CD4-positive, alpha-beta memory T cell (primary cell): ENCODE measurements around the gene KRTAP5-2. TPM values are rescaled to one million over a fixed set of nuclear protein-coding genes. Genes with fewer than 3 reads are reported as not detected.
A peak's percentile ranks its signal among the peaks of the same experiment; 100 is the strongest.
"Not testable (repeated sequence)": the region's sequence is repeated elsewhere in the genome, so short reads cannot be mapped to it uniquely, and the experiment has no call there.

Experiments
- CTCF ChIA-PET: fragments of 350-600 bp; sonication (Branson Sonifier 250); formaldehyde crosslinking; loops from one replicate; lab custom pipeline; 2021; ENCODE audit warnings: inconsistent platforms; ENCODE audit not compliant: partially characterized antibody; lab: Charles Lee
- POLR2A ChIA-PET: fragments of 350-600 bp; sonication (Branson Sonifier 250); formaldehyde crosslinking; loops from one replicate; lab custom pipeline; 2021; ENCODE audit not compliant: partially characterized antibody; lab: Charles Lee
- DNase-seq, 5 donors: peaks; one replicate each; pipeline versions ENCODE4 v3.0.0 to v3.0.0-alpha.2; 2020 to 2022; ENCODE audit warnings: mixed read lengths in 1 of 5
- H3K27ac ChIP-seq: one replicate; pipeline ENCODE4 v1.7.0; 2013; ENCODE audit warnings: low read depth, low read length
- H3K27me3 ChIP-seq: 2 replicates; pipeline ENCODE4 v1.7.0; 2013; ENCODE audit warnings: mild to moderate bottlenecking, low read length, moderate library complexity; ENCODE audit not compliant: insufficient read depth
- H3K36me3 ChIP-seq: 2 replicates; pipeline ENCODE4 v1.7.0; 2013; ENCODE audit warnings: mild to moderate bottlenecking, low read length, moderate library complexity; ENCODE audit not compliant: insufficient read depth
- H3K4me1 ChIP-seq: 2 replicates; pipeline ENCODE4 v1.7.0; 2013; ENCODE audit warnings: mild to moderate bottlenecking, low read length, moderate library complexity; ENCODE audit not compliant: insufficient read depth
- H3K4me3 ChIP-seq, 2 donors: one replicate each; pipeline ENCODE4 v1.7.0; 2013; ENCODE audit warnings: low read length in 2 of 2, mild to moderate bottlenecking in 1 of 2
- H3K9me3 ChIP-seq, 2 donors: one replicate each; pipeline ENCODE4 v1.7.0; 2013; ENCODE audit warnings: low read length in 2 of 2, control low read depth in 1 of 2; ENCODE audit not compliant: control insufficient read depth in 1 of 2
- H3K27ac Mint-ChIP-seq, 7 donors: one replicate each; pipeline ENCODE4 v1.8.0; 2020 to 2021; ENCODE audit warnings: mixed read lengths in 7 of 7, mild to moderate bottlenecking in 6 of 7, inconsistent platforms in 3 of 7, moderate library complexity in 3 of 7
- H3K27me3 Mint-ChIP-seq, 2 donors: one replicate each; pipeline ENCODE4 v1.8.0; 2020 to 2021; ENCODE audit warnings: mixed read lengths in 2 of 2
- H3K36me3 Mint-ChIP-seq, 2 donors: one replicate each; pipeline ENCODE4 v1.8.0; 2020 to 2021; ENCODE audit warnings: mixed read lengths in 2 of 2, inconsistent platforms in 1 of 2, mild to moderate bottlenecking in 1 of 2
- H3K4me1 Mint-ChIP-seq, 4 donors: one replicate each; pipeline ENCODE4 v1.8.0; 2020 to 2021; ENCODE audit warnings: mixed read lengths in 4 of 4, mild to moderate bottlenecking in 1 of 4
- H3K4me3 Mint-ChIP-seq, 8 donors: one replicate each; pipeline ENCODE4 v1.8.0; 2020 to 2021; ENCODE audit warnings: mixed read lengths in 8 of 8, mild to moderate bottlenecking in 7 of 8, moderate library complexity in 6 of 8, inconsistent platforms in 3 of 8
- H3K9me3 Mint-ChIP-seq, 8 donors: one replicate each; pipeline ENCODE4 v1.8.0; 2020 to 2021; ENCODE audit warnings: mixed read lengths in 8 of 8, mild to moderate bottlenecking in 5 of 8, inconsistent platforms in 3 of 8, moderate library complexity in 1 of 8
- intact Hi-C: fragments of 100-400 bp; cut with micrococcal nuclease; formaldehyde crosslinking; loops from one replicate; pipeline ENCODE4 v1.15.1; 2023
- polyA plus RNA-seq, 2 donors: library from polyadenylated mRNA; unstranded; fragments of 300-500 nt; fragmentation: Illumina TruSeq; gene quantifications; one replicate each; pipeline ENCODE4 v1.2.3, GENCODE V29; 2021
- total RNA-seq, 2 experiments: library from RNA; stranded (reverse); gene quantifications; one replicate each; pipeline ENCODE4 v1.2.3, GENCODE V29; 2021

Gene KRTAP5-2
- total and polyA plus RNA-seq, 4 experiments from 2014 or later, result not detected

GRCh38 chr11:1608363-1608762 lies 10.3 kb upstream of the KRTAP5-2 start, which contains the start of gene KRTAP5-3:
Gene KRTAP5-3 (minus strand): TSS chr11:1608463. CDS start chr11:1608385, 78 bp downstream.
- peaks cover 6 to 9% of the 10 kb centered on the region in 2 donors for H3K27me3 Mint-ChIP-seq
- no peaks in the 10 kb centered on the region for H3K36me3 Mint-ChIP-seq
- intact Hi-C loops, result no loop called here
- no peaks in the 10 kb centered on the region for H3K9me3 Mint-ChIP-seq
- peaks cover 11% of the 10 kb centered on the region for H3K4me1 ChIP-seq
- H3K9me3 ChIP-seq, result no peaks in the 10 kb centered on the region
- no peak for DNase-seq
- peak within 1 kb of the TSS in 3 of 7 donors; percentile 15 to 56 (median 19) for H3K27ac Mint-ChIP-seq
- ChIA-PET CTCF (interaction anchor here (0.7 to 1.3 kb wide), 3 partner anchors 10 to 13 kb away, joined by 3 to 5 read pairs (median 3); no protein-coding TSS in a partner anchor), POLR2A (interaction anchor here (0.6 kb wide), 1 partner anchor 13 kb away, joined by 3 read pairs; no protein-coding TSS in a partner anchor)
- H3K4me3 ChIP-seq, result no peak within 1 kb of the TSS
- H3K27me3 ChIP-seq, result no peaks in the 10 kb centered on the region
- H3K4me3 Mint-ChIP-seq, result no peak within 1 kb of the TSS
- no peak within 1 kb of the TSS for H3K27ac ChIP-seq
- H3K36me3 ChIP-seq, result no peaks in the 10 kb centered on the region
- H3K4me1 Mint-ChIP-seq, result peaks cover 6 to 20% (median 9%) of the 10 kb centered on the region in 4 donors

- H3K36me3 Mint-ChIP-seq, H3K27me3 ChIP-seq, H3K27ac ChIP-seq, H3K4me3 ChIP-seq, intact Hi-C loops, H3K27me3 Mint-ChIP-seq, H3K4me3 Mint-ChIP-seq, H3K36me3 ChIP-seq, DNase-seq, H3K9me3 ChIP-seq, H3K27ac Mint-ChIP-seq, H3K9me3 Mint-ChIP-seq: not testable (repeated sequence)
- peaks cover 6 to 20% (median 9%) of the 10 kb centered on the region in 4 donors for H3K4me1 Mint-ChIP-seq
- H3K4me1 ChIP-seq, result peaks cover 11% of the 10 kb centered on the region
- POLR2A ChIA-PET, result interaction anchor here (0.6 kb wide), 1 partner anchor 13 kb away, joined by 3 read pairs; no protein-coding TSS in a partner anchor
- CTCF ChIA-PET, result interaction anchor here (1.1 to 1.3 kb wide), 2 partner anchors 9 to 11 kb away, joined by 3 read pairs; no protein-coding TSS in a partner anchor
These were observed 9.8 kb upstream of the KRTAP5-2 start for GRCh38 chr11:1607901-1608300.

- peaks cover 6 to 20% (median 9%) of the 10 kb centered on the region in 4 donors for H3K4me1 Mint-ChIP-seq
- H3K36me3 ChIP-seq, intact Hi-C loops, H3K27me3 Mint-ChIP-seq, H3K9me3 ChIP-seq, H3K27ac ChIP-seq, H3K9me3 Mint-ChIP-seq, H3K4me3 ChIP-seq, H3K27me3 ChIP-seq, H3K36me3 Mint-ChIP-seq, H3K4me3 Mint-ChIP-seq, POLR2A ChIA-PET, DNase-seq: not testable (repeated sequence)
- H3K4me1 ChIP-seq, result peaks cover 11% of the 10 kb centered on the region
- CTCF ChIA-PET, result interaction anchor here (1.1 kb wide), 1 partner anchor 9 kb away, joined by 3 read pairs; no protein-coding TSS in a partner anchor
- peak overlapping the region in 3 of 7 donors; percentile 15 to 56 (median 19) for H3K27ac Mint-ChIP-seq
These were observed 9.2 kb upstream of the KRTAP5-2 start for GRCh38 chr11:1607156-1607845.

GRCh38 chr11:1605923-1606322 lies 7.8 kb upstream of the KRTAP5-2 start:
- peak in 3 of 5 donors; percentile 35 to 55 (median 42) for DNase-seq
- Mint-ChIP-seq H3K27ac (peak overlapping the region; percentile 60 to 93 (median 92)), H3K4me1 (peaks cover 6 to 20% (median 9%) of the 10 kb centered on the region in 4 donors), H3K4me3 (peak overlapping the region; percentile 64 to 86 (median 80))
- H3K9me3 ChIP-seq, H3K36me3 ChIP-seq, H3K4me3 ChIP-seq, H3K36me3 Mint-ChIP-seq, H3K9me3 Mint-ChIP-seq, H3K27me3 ChIP-seq, H3K27me3 Mint-ChIP-seq, H3K27ac ChIP-seq: not testable (repeated sequence)
- intact Hi-C loops, result loop anchor here (1.0 kb wide), 1 partner anchor 17 kb away; no protein-coding TSS in a partner anchor
- peaks cover 11% of the 10 kb centered on the region for H3K4me1 ChIP-seq
- ChIA-PET CTCF (interaction anchor here (1.0 to 1.8 kb wide), 3 partner anchors 8 to 31 kb away, joined by 4 to 12 read pairs (median 4); no protein-coding TSS in a partner anchor), POLR2A (interaction anchor here (0.9 to 1.5 kb wide), 3 partner anchors 9 to 17 kb away, joined by 3 to 6 read pairs (median 4); no protein-coding TSS in a partner anchor)

GRCh38 chr11:1604711-1605110 lies 6.6 kb upstream of the KRTAP5-2 start:
- CTCF ChIA-PET, result interaction anchor here (0.7 to 1.8 kb wide), 5 partner anchors 9 to 30 kb away, joined by 3 to 12 read pairs (median 4); no protein-coding TSS in a partner anchor
- Histone ChIP-seq H3K9me3 (no peaks in the 10 kb centered on the region), H3K36me3 (no peaks in the 10 kb centered on the region), H3K4me1 (peaks cover 11% of the 10 kb centered on the region), H3K27me3 (no peaks in the 10 kb centered on the region), H3K27ac (no peak overlapping the region), H3K4me3 (no peak overlapping the region)
- Mint-ChIP-seq H3K27me3 (peaks cover 9 to 14% of the 10 kb centered on the region in 2 donors), H3K4me1 (peaks cover 6 to 28% (median 9%) of the 10 kb centered on the region in 4 donors), H3K9me3 (no peaks in the 10 kb centered on the region), H3K4me3 (no peak overlapping the region), H3K27ac (no peak overlapping the region), H3K36me3 (no peaks in the 10 kb centered on the region)
- DNase-seq, result no peak
- POLR2A ChIA-PET, result interaction anchor here (1.0 to 1.5 kb wide), 2 partner anchors 8 to 16 kb away, joined by 4 to 6 read pairs; no protein-coding TSS in a partner anchor
- intact Hi-C loops, result no loop called here

GRCh38 chr11:1604181-1604580 lies 6.1 kb upstream of the KRTAP5-2 start:
- Mint-ChIP-seq H3K27ac (no peak overlapping the region), H3K4me1 (peaks cover 6 to 29% (median 9%) of the 10 kb centered on the region in 4 donors), H3K4me3 (peak overlapping the region in 1 of 8 donors; percentile 21), H3K9me3 (no peaks in the 10 kb centered on the region), H3K27me3 (peaks cover 9 to 14% of the 10 kb centered on the region in 2 donors), H3K36me3 (no peaks in the 10 kb centered on the region)
- H3K4me3 ChIP-seq, result no peak overlapping the region
- intact Hi-C loops, result no loop called here
- no peaks in the 10 kb centered on the region for H3K27me3 ChIP-seq
- peaks cover 11% of the 10 kb centered on the region for H3K4me1 ChIP-seq
- no peak overlapping the region for H3K27ac ChIP-seq
- ChIA-PET POLR2A (no interaction called here), CTCF (no interaction called here)
- DNase-seq, result no peak
- no peaks in the 10 kb centered on the region for H3K36me3 ChIP-seq
- H3K9me3 ChIP-seq, result no peaks in the 10 kb centered on the region

- POLR2A ChIA-PET, result no interaction called here
- intact Hi-C loops, result no loop called here
- peak overlapping the region in 1 of 8 donors; percentile 21 for H3K4me3 Mint-ChIP-seq
- no peak for DNase-seq
- H3K9me3 ChIP-seq, result no peaks in the 10 kb centered on the region
- H3K9me3 Mint-ChIP-seq, result no peaks in the 10 kb centered on the region
- no peak overlapping the region for H3K27ac ChIP-seq
- peaks cover 11% of the 10 kb centered on the region for H3K4me1 ChIP-seq
- no peaks in the 10 kb centered on the region for H3K36me3 ChIP-seq
- CTCF ChIA-PET, result no interaction called here
- no peaks in the 10 kb centered on the region for H3K27me3 ChIP-seq
- no peak overlapping the region for H3K4me3 ChIP-seq
- no peak overlapping the region for H3K27ac Mint-ChIP-seq
- H3K36me3 Mint-ChIP-seq, result no peaks in the 10 kb centered on the region
- H3K4me1 Mint-ChIP-seq, result peaks cover 6 to 34% (median 11%) of the 10 kb centered on the region in 4 donors
- H3K27me3 Mint-ChIP-seq, result peaks cover 12 to 14% of the 10 kb centered on the region in 2 donors
These were observed 5.5 kb upstream of the KRTAP5-2 start for GRCh38 chr11:1603629-1604028.
